ENCODE measurements around the gene RIN1.
"Not testable (repeated sequence)": the region's sequence is repeated elsewhere in the genome, so short reads cannot be mapped to it uniquely, and the experiment has no call there.

The RIN1 gene, protein sequence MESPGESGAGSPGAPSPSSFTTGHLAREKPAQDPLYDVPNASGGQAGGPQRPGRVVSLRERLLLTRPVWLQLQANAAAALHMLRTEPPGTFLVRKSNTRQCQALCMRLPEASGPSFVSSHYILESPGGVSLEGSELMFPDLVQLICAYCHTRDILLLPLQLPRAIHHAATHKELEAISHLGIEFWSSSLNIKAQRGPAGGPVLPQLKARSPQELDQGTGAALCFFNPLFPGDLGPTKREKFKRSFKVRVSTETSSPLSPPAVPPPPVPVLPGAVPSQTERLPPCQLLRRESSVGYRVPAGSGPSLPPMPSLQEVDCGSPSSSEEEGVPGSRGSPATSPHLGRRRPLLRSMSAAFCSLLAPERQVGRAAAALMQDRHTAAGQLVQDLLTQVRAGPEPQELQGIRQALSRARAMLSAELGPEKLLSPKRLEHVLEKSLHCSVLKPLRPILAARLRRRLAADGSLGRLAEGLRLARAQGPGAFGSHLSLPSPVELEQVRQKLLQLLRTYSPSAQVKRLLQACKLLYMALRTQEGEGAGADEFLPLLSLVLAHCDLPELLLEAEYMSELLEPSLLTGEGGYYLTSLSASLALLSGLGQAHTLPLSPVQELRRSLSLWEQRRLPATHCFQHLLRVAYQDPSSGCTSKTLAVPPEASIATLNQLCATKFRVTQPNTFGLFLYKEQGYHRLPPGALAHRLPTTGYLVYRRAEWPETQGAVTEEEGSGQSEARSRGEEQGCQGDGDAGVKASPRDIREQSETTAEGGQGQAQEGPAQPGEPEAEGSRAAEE

DNA sequence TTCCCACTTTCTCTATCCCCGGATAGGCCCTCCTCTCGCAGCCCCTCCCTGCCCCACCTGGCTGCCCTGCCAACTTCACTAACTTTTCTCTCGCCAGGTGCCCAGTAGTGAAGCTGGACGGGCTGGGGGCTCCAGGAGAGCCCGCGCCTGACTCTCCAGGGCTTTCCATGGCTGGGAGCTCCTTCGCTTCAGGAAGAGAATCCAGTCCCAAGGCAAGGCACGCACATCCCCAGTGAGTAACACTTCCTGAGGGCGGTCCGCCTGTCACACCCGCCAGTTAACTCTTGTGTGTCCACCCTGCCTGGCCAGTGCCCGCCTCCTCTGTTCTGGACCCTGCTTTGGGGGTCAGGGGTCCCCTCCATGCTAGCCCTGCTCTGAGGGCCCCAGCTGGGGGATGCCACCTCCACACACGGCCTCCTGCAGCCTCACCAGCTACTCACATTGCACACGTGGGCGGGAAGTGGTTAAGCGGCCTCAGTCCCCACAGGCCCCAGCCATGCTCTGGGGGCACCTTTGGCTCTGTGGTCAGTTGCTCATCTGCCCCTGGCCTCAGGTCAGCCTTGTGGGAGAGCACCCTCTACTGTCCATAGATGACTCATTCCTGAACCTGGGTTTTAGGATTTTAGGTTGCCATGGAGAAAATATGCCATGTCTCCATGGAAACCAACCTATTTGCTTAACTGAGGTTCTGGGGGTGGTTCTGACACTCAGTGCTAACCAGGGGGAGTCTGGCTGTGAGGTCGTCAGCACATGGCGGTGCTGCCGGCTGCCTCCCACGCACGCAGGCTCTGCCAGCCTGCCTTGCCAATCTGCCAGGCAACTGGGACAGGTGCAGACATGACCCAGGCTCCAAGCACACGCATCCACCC lies at the start of gene RIN1:
TSS of gene RIN1 (minus strand) at position 201 of the 869 bp plus-strand sequence. CDS start at position 169, 32 bp downstream.
- peak; percentile 62 for DNase-seq

GRCh38 chr11:66384316-66384715 lies 48.1 kb upstream of the RIN1 start:
- DNase-seq, result not testable (repeated sequence)

DNA sequence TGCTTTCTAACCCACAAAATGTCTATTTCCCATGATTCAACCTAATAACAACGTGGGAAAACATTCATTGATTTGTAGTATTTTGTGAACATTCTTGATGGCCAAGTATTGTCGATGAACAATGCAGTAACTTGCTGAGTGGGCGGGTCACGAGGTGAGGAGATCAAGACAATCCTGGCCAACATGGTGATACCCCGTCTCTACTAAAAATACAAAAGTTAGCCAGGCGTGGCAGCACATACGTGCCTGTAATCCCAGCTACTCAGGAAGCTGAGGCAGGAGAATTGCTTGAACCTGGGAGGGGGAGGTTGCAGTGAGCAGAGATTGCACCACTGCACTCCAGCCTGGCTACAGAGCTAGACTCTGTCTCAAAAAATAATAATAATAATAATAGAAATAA lies 44.0 kb upstream of the RIN1 start:
- DNase-seq, result not testable (repeated sequence)

DNA sequence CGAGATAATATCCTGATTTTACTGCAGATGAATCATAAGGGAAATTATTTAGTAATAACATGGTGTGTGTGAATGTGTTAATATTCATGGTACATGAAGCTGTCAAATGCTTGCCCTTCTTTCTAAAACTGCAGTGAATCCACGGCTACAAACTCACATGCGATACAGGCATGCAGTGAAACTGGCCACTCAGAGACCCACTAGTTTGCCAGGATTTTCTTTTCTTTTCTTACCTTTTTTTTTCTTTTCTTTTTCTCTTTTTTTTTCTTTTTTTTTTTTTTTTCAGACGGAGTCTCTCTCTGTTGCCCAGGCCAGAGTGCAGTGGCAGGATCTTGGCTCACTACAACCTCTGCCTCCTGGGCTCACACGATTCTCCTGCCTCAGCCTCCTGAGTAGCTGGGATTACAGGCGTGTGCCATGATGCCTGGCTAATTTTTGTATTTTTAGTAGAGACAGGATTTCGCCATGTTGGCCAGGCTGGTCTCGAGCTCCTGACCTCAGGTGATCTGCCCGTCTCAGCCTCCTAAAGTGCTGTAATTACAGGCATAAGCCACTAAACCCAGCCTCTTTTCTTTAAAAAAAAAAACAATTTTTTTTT lies 37.6 kb upstream of the RIN1 start:
- DNase-seq, result not testable (repeated sequence)

GRCh38 chr11:66373265-66373664 lies 37.0 kb upstream of the RIN1 start:
- DNase-seq, result no peak

DNA sequence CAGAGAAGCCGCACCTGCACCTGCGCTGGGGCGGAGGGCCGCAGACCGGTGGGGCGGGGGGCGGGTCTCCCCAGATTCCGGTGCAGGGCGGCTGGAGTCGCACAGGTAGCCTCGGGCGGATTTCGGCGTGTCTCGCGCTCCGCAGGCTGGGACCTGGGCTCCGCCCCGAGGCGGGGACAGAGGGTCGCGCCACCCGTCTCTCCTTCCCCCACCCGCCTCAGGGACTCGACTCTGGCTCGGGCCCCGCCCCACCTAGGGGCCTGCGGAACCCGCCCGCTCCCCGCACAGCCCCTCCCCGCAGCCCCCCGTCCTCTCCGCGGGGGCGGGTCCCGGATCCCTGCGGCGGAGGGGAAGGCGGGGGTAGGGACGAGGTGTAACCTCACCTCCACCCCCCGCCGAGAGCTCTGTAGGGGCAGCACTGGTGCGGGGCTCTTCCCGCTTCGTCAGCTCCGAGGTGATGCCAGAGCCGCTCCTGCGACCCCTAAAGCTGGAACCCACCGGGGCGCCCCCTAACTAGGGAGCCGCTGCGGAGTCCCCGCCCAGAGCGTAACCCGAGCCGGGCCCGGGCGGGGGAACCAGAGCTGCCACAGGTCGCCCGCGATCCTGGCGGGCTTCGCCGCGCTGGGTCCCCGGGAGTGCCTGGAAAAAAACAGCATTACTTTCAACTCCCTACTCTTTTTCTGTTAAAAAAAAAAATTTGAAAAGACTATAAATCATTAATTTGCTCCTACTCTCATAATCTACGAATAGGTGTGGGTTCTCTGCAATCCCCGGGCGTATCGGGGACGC lies 35.6 kb upstream of the RIN1 start, which contains the start of gene SLC29A2:
TSS of gene SLC29A2 (minus strand) at position 134 of the 789 bp plus-strand sequence. CDS start 169 bp downstream, outside the sequence.
- DNase-seq, result peak; percentile 93

- no peak for DNase-seq
Measured at GRCh38 chr11:66369073-66369894, 33.0 kb upstream of the RIN1 start.

DNA sequence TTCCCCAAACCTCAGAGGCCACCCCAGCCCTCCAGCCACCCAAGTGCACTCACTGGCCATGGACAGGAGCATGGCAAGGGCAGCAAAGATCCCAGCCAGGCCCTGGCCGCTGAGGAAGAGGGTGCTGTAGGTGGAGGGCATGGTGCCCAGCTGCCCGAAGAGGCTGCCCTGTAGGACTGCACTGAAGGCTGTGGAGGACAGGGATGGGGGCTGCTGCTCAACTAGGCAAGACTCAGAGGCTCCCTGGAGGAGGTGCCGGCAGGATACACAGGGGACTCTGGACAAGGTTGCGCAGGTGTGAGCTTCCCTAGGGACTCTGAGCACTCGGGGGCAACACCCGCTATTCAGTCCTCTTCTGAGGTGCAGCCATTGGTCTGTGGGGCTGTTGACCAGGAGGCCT lies 32.2 kb upstream of the RIN1 start:
- DNase-seq, result no peak

DNA sequence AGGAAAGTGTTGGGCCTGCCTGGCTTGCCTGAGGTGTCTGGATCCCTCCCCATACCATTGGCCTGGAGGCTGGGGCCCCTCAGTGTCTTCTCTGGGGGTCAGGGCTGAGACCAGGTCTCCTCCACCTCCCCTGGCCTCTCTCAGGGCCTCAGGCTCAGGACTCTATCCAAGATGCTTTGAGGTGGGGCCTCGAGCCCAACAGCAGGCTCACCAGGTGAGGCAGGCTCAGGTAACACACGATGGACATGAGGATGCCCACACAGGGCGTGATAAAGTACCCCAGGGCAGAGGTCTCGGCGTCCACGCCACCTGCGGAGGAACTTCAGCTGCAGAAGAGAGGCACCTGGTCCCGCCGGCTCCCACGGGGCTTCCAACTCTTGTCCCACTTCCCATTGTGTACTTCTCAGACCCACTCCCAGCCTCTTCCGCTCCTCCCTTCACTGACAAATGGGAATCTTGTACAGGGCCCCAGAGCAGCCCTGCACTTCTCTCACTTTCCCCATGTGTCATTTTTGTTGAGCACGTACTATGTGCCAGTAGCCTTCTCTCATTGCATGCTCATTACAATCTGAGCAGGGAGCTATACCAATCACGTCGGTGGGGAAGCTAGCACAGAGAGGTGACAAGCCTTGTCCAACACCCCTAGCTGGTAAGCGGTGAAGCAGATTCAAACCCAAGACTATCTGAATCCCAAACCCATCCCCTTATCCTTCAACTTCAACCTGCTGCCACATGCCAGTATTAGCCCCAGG lies 31.5 kb upstream of the RIN1 start:
- no peak for DNase-seq

GRCh38 chr11:66366844-66367477 lies 30.7 kb upstream of the RIN1 start:
- no peak for DNase-seq

DNA sequence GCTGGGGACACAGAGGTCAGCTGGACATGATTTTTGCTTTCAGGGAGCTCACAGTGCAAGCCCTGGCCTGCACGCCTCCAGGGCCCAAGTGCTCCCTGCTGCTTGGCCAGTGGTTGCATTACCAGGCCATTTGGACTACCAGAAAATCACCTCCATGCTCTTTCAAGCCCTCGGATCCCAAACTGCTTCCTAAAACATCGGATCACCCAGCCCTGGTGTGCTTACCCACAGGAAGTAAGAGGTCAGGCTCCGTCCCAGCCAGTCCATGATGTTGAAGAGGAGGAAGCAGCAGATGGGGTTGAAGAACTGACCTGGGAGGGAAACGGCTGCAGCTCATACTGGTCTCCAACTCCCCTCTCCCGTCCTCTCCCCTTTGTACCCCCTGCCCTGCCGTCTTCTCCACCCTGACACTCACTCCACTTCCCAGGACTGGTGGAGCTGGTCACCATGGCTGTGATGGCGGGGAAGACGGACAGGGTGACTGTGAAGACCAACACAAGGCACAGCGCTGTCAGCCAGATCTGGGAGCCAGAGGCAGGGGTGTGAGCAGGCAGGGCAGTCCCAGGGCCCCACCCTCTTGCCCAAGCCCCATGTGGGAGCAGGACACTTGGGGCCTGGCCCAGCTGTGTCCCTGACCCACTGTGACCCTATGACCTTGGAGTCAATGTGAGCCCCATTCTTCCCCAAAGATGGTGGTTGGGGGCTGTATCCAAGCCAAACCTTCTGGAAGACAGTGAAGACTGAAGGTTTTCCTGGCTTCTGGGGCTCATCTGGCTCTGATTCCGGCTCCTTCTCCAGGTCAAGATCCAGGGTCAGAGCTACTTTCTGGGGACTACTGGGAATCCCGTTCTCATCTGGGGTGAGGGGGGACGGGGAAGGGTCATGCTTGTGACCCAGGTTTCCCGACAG lies 29.7 kb upstream of the RIN1 start:
- no peak for DNase-seq

GRCh38 chr11:66365166-66365565 lies 28.9 kb upstream of the RIN1 start:
- no peak for DNase-seq

DNA sequence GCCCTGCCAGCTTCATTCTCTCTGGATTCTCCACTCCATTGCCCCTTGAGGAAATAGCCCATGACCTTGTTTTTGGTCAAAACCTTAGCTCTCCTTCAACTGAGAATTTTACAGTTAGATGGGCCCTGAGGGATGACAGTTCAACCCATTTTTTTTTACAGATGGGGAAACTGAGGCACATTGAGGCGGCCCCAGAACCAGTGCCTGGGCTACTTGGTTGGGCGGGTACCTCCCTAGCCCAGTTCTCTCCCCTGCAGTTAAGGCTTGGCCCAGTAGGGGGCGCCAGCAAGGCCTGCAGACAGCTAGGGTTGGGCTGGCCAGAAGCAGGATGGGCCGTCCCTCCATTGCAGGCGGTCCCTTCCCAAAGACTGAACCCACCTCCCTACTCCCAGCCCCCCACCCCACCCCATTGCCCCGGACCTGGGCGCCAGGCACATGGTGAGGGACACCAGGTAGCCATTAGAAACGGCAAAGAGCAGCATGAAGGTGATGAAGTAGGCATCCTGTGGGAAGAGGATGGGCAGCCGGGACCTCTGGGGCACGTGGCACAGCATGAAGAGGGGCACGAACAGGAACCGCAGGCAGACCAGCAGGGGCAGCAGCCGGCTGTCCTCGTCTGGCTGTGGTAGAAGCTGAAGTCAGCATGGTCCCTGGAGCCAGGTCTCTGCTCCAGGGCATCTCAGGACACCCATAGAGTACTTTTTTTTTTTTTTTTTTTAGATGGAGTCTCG lies 27.7 kb upstream of the RIN1 start:
- DNase-seq, result no peak

GRCh38 chr11:66363187-66363601 lies 27.0 kb upstream of the RIN1 start:
- no peak for DNase-seq

- DNase-seq, result no peak
Measured at GRCh38 chr11:66362481-66363147, 26.4 kb upstream of the RIN1 start.

DNA sequence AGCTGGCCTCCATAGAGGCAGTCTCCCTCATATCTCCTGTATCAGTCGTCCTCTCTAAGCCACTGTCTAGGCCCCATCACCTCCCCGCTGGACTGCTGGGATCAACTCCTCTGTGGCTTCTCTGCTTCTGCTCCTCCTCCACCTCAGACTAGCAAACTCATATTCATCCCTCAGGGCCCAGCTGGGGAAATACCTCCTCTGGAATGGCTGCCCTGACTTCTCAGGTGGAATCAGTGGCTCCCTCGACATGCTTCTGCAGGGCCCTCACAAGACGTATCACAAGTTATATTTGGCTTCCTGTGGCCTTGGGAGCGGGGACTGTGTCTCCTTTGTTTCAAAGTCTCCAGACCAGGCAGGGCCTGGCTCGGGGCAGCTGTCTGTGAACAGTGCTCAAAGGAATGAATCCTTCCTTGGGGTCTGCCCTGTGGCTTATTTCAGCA lies 25.3 kb upstream of the RIN1 start:
- no peak for DNase-seq
